BLaER1 treated with 17β-estradiol and CSF1 and Interleukin-3, amounts not matched to agents 10 nM and 100 nM (cell line): ENCODE measurements around the gene VAPA.

Source experiments
- H3K27ac ChIP-seq, 11 experiments: shearing (Covaris generic); formaldehyde crosslinking; 2 replicates each; pipeline ENCODE4 v1.8.1; 2022
- H3K27me3 ChIP-seq, 11 experiments: shearing (Covaris generic); formaldehyde crosslinking; 2 replicates each; pipeline ENCODE4 v1.8.1; 2022
- H3K36me3 ChIP-seq, 11 experiments: shearing (Covaris generic); formaldehyde crosslinking; 2 replicates each; pipeline ENCODE4 v1.8.1; 2022
- H3K4me1 ChIP-seq, 10 experiments: shearing (Covaris generic); formaldehyde crosslinking; 2 replicates each; pipeline ENCODE4 v1.8.1; 2022
- H3K4me2 ChIP-seq, 11 experiments: shearing (Covaris generic); formaldehyde crosslinking; 2 replicates each; pipeline ENCODE4 v1.8.1; 2022
- H3K4me3 ChIP-seq, 10 experiments: shearing (Covaris generic); formaldehyde crosslinking; 2 replicates each; pipeline ENCODE4 v1.8.1; 2022
- H3K9ac ChIP-seq, 11 experiments: shearing (Covaris generic); formaldehyde crosslinking; 2 replicates each; pipeline ENCODE4 v1.8.1; 2022
- H3K9me3 ChIP-seq, 11 experiments: shearing (Covaris generic); formaldehyde crosslinking; replicated peaks in 1 of 11; 2 replicates each; pipeline ENCODE4 v1.8.1; 2022
- H4K20me1 ChIP-seq, 11 experiments: shearing (Covaris generic); formaldehyde crosslinking; 2 replicates each; pipeline ENCODE4 v1.8.1; 2022
- Cebpa-rat ChIP-seq, 11 experiments: shearing (Covaris generic); IDR thresholded peaks; 2 replicates each; pipeline ENCODE4 v1.8.1; 2022

VAPA gene

GRCh38 chr18:9933865-9934264, 20.0 kb downstream of the VAPA start:
- peaks cover 62 to 80% (median 74%) of the 10 kb centered on the region in 11 experiments for H3K36me3 ChIP-seq

GRCh38 chr18:9934274-9934673, 20.5 kb downstream of the VAPA start:
- TF ChIP-seq Cebpa-rat (IDR thresholded peaks at IDR 0.05): no peak
- H3K9me3 ChIP-seq: no peaks in the 10 kb centered on the region
- no peak overlapping the region for H3K4me3 ChIP-seq
- no peak overlapping the region for H3K27ac ChIP-seq
- H3K27me3 ChIP-seq: no peaks in the 10 kb centered on the region
- no peak overlapping the region for H3K9ac ChIP-seq
- peaks cover 0 to 40% (median under 1%) of the 10 kb centered on the region in 10 experiments; a peak in 9 of 20 replicates for H3K4me1 ChIP-seq
- H3K4me2 ChIP-seq: no peak overlapping the region
- peaks cover 66 to 84% (median 78%) of the 10 kb centered on the region in 11 experiments for H3K36me3 ChIP-seq
- H4K20me1 ChIP-seq: peaks cover 59 to 100% (median 87%) of the 10 kb centered on the region in 11 experiments

More at GRCh38 chr18:9933865-9934264, 20.0 kb downstream of the VAPA start:
- no peak overlapping the region for H3K27ac ChIP-seq
- no peaks in the 10 kb centered on the region for H3K9me3 ChIP-seq
- peaks cover 0 to 44% (median 4%) of the 10 kb centered on the region in 10 experiments; a peak in 13 of 20 replicates for H3K4me1 ChIP-seq
- H3K4me2 ChIP-seq: no peak overlapping the region
- H3K9ac ChIP-seq: no peak overlapping the region
- H3K4me3 ChIP-seq: no peak overlapping the region
- no peak for TF ChIP-seq Cebpa-rat (IDR thresholded peaks at IDR 0.05)
- H3K27me3 ChIP-seq: no peaks in the 10 kb centered on the region
- peaks cover 63 to 100% (median 88%) of the 10 kb centered on the region in 11 experiments for H4K20me1 ChIP-seq

GRCh38 chr18:9941103-9941502, 27.3 kb downstream of the VAPA start:
- peaks cover 81 to 100% (median 94%) of the 10 kb centered on the region in 11 experiments for H3K36me3 ChIP-seq
- TF ChIP-seq Cebpa-rat (IDR thresholded peaks at IDR 0.05): no peak
- no peak overlapping the region for H3K4me3 ChIP-seq
- no peak overlapping the region for H3K9ac ChIP-seq
- peaks cover 0 to 11% (median 0%) of the 10 kb centered on the region in 10 experiments; a peak in 5 of 20 replicates for H3K4me1 ChIP-seq
- H4K20me1 ChIP-seq: peaks cover 8 to 100% (median 53%) of the 10 kb centered on the region in 11 experiments; a peak in 20 of 22 replicates
- no peaks in the 10 kb centered on the region for H3K27me3 ChIP-seq
- H3K9me3 ChIP-seq: no peaks in the 10 kb centered on the region
- no peak overlapping the region for H3K4me2 ChIP-seq
- H3K27ac ChIP-seq: no peak overlapping the region

- H3K4me3 ChIP-seq: no peak overlapping the region
- H3K4me1 ChIP-seq: peaks cover 0 to 11% (median 0%) of the 10 kb centered on the region in 10 experiments; a peak in 5 of 20 replicates
- H3K27ac ChIP-seq: no peak overlapping the region
- no peak for TF ChIP-seq Cebpa-rat (IDR thresholded peaks at IDR 0.05)
- H4K20me1 ChIP-seq: peaks cover 2 to 100% (median 51%) of the 10 kb centered on the region in 11 experiments; a peak in 19 of 22 replicates
- H3K4me2 ChIP-seq: no peak overlapping the region
- H3K27me3 ChIP-seq: no peaks in the 10 kb centered on the region
- H3K36me3 ChIP-seq: peaks cover 81 to 100% (median 94%) of the 10 kb centered on the region in 11 experiments
- no peak overlapping the region for H3K9ac ChIP-seq
- no peaks in the 10 kb centered on the region for H3K9me3 ChIP-seq
Measured at GRCh38 chr18:9941660-9942059, 27.8 kb downstream of the VAPA start.

- Histone ChIP-seq H3K36me3 (peaks cover 74 to 99% (median 88%) of the 10 kb centered on the region in 11 experiments), H3K4me3 (no peak overlapping the region), H3K4me2 (no peak overlapping the region), H3K27ac (no peak overlapping the region), H3K9me3 (no peaks in the 10 kb centered on the region), H3K9ac (no peak overlapping the region), H3K27me3 (no peaks in the 10 kb centered on the region), H4K20me1 (peaks cover 0 to 100% (median 36%) of the 10 kb centered on the region in 11 experiments; a peak in 19 of 22 replicates), H3K4me1 (peaks cover 0 to 11% (median under 1%) of the 10 kb centered on the region in 10 experiments; a peak in 5 of 20 replicates)
- TF ChIP-seq Cebpa-rat (IDR thresholded peaks at IDR 0.05): no peak
Measured at GRCh38 chr18:9943311-9943710, 29.5 kb downstream of the VAPA start.

- Histone ChIP-seq H3K4me3 (no peak overlapping the region), H3K27me3 (no peaks in the 10 kb centered on the region), H3K27ac (no peak overlapping the region), H3K9me3 (no peaks in the 10 kb centered on the region), H3K4me2 (no peak overlapping the region; a peak in 1 of 22 replicates), H3K4me1 (peaks cover 2 to 17% (median 7%) of the 10 kb centered on the region in 10 experiments; a peak in 15 of 20 replicates), H3K36me3 (peaks cover 65 to 99% (median 84%) of the 10 kb centered on the region in 11 experiments), H4K20me1 (peaks cover 0 to 100% (median 32%) of the 10 kb centered on the region in 11 experiments; a peak in 17 of 22 replicates), H3K9ac (no peak overlapping the region)
- no peak for TF ChIP-seq Cebpa-rat (IDR thresholded peaks at IDR 0.05)
Measured at GRCh38 chr18:9944805-9945204, 31.0 kb downstream of the VAPA start.

GRCh38 chr18:9946831-9947230, 33.0 kb downstream of the VAPA start:
- H4K20me1 ChIP-seq: peaks cover 11 to 100% (median 51%) of the 10 kb centered on the region in 11 experiments; a peak in 19 of 22 replicates
- no peak overlapping the region for H3K4me3 ChIP-seq
- peaks cover 60 to 99% (median 82%) of the 10 kb centered on the region in 11 experiments for H3K36me3 ChIP-seq
- H3K27ac ChIP-seq: no peak overlapping the region
- no peak for TF ChIP-seq Cebpa-rat (IDR thresholded peaks at IDR 0.05)
- H3K9me3 ChIP-seq: no peaks in the 10 kb centered on the region
- no peaks in the 10 kb centered on the region for H3K27me3 ChIP-seq
- H3K4me1 ChIP-seq: peaks cover 10 to 35% (median 18%) of the 10 kb centered on the region in 10 experiments; a peak in 16 of 20 replicates
- H3K4me2 ChIP-seq: no peak overlapping the region
- H3K9ac ChIP-seq: no peak overlapping the region

- Histone ChIP-seq H3K9me3 (no peaks in the 10 kb centered on the region), H3K4me3 (no peak overlapping the region), H3K4me1 (peaks cover 10 to 40% (median 20%) of the 10 kb centered on the region in 10 experiments; a peak in 16 of 20 replicates), H3K9ac (no peak overlapping the region), H3K36me3 (peaks cover 60 to 99% (median 83%) of the 10 kb centered on the region in 11 experiments), H3K27me3 (no peaks in the 10 kb centered on the region), H3K27ac (no peak overlapping the region), H3K4me2 (no peak overlapping the region), H4K20me1 (peaks cover 15 to 100% (median 56%) of the 10 kb centered on the region in 11 experiments; a peak in 20 of 22 replicates)
- TF ChIP-seq Cebpa-rat (IDR thresholded peaks at IDR 0.05): no peak
Measured at GRCh38 chr18:9947248-9947647, 33.4 kb downstream of the VAPA start.

GRCh38 chr18:9949315-9949714, 35.5 kb downstream of the VAPA start:
- Histone ChIP-seq H3K36me3 (peaks cover 67 to 99% (median 82%) of the 10 kb centered on the region in 11 experiments), H4K20me1 (peaks cover 18 to 100% (median 62%) of the 10 kb centered on the region in 11 experiments; a peak in 20 of 22 replicates), H3K4me2 (peak overlapping the region in 2 of 11 experiments; percentile 25 to 41; a peak in 1 of 22 replicates), H3K4me1 (peaks cover 10 to 49% (median 23%) of the 10 kb centered on the region in 10 experiments; a peak in 16 of 20 replicates), H3K9me3 (no peaks in the 10 kb centered on the region), H3K9ac (no peak overlapping the region), H3K27ac (no peak overlapping the region), H3K4me3 (no peak overlapping the region), H3K27me3 (no peaks in the 10 kb centered on the region)
- no peak for TF ChIP-seq Cebpa-rat (IDR thresholded peaks at IDR 0.05)
